K562 treated with DMSO at 1 percent for 24 hours (cell line): ENCODE data around the gene PPP1R26. TPM values are rescaled to one million over a fixed set of nuclear protein-coding genes. Genes with fewer than 3 reads are reported as not detected.

Experiments
- total RNA-seq: library from RNA; unstranded; fragments of 300-600 nt; gene quantifications from 2 replicates; pipeline ENCODE4 v1.2.3, GENCODE V29; 2022; ENCODE audit warnings: low read depth; ENCODE audit not compliant: insufficient read depth

The PPP1R26 gene, protein sequence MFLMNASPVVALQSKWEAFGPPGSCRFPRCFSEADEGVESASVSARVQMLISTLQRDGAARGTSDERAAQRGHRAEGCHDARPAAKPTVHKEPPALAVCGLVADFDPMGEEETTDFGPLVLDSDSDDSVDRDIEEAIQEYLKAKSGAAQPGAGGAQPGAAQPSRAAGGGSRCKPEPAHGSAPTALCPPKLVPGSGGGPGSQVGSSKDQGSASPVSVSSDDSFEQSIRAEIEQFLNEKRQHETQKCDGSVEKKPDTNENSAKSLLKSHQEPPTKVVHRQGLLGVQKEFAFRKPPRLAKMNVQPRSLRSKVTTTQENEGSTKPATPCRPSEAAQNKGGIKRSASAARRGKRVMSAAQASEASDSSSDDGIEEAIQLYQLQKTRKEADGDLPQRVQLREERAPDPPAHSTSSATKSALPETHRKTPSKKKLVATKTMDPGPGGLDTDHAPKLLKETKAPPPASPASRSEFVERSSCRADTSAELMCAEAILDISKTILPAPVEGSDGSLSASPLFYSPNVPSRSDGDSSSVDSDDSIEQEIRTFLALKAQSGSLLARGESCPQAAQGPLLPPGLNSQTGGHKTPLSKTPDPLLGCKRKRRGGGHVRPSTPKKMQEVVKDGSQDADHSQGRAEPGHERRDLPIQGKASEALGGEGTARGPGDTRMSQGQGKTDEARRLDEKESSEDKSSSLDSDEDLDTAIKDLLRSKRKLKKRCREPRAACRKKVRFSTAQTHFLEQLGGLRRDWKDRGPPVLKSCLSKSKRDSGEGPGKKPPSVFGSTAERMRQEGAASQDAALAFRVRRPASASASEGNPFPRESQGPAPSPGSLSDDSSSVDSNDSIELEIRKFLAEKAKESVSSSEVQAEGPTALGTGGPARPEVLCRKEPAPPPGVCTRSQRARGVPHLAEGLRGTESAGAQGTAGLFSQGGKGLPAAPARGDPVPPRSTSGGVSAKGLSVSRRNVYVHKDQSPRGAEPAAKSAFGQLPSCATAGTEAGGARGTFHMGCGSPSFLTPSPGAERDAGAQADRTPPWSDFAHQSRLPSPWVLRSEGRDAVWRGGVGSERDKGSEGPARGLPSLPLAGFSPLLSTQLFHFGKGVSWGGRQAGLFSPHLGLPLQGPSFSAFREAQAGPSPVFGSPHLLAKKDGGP (N-terminal part only)
- 23.7 and 28.9 TPM in 2 replicates for total RNA-seq

DNA sequence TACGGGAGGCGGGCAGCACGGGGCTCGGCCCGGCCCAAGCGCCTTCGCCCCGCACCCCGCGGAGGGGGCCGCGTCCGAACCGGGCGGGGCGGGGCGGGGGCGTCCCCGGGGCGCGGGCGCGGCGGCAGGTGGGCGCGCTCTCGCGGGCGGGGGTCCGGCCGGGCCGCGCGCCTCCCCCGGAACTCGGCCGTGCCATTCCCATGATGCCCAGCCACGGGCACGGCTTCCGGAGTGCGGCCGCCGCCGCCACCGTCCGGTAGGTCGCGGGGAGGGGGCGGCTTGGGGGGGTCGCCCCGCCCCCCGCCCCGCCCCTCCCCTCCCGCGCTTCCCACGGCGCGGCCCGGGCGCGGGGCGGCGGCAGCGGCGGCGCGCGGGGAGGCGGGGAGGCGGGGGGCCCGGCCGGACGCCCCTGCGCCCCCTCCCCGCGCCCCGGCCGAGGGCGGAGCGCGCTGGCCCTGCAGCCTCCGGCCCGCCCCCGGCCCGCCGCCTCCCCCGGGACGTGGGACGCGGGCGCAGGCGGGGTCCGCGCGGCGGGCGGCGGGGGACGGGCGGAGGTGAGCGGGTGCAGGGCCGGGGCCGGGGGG, at the start of gene PPP1R26:
Gene PPP1R26 (plus strand): TSS at position 314 of the 584 bp plus-strand sequence. CDS start 4,729 bp downstream, outside the sequence.

DNA sequence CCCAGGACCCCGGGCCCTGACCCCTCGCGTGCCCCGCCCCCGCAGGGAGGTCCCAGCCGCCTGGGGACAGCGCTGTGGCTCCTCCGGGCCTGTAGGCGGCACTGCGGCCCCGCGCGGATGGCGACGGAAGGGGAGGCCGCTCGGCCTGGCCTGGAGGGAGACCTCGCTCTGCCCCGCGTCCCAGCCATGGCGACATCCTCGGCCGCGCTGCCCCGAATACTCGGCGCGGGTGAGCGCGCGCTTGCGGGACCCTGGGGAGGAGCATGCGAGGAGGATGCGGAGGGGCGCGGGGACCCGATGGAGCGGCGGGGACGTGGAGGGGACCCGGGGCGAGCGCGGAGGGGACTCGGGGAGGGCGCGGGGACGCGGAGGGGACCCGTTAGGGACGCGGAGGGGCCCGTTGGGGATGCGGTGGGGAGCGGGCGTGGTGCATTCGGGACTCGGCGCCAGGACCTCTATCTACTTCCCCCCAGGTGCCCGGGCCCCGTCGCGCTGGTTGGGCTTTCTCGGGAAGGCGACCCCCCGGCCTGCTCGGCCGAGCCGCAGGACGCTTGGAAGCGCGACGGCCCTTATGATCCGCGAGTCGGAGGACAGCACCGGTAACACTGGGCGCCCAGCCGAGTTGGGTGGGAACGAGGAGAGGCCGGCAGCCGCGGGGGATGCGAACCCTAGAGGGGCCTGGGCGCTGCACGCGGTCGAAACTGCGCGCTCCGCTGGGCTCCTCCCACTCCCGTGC, 21.1 kb downstream of the PPP1R26 start, which contains the start of gene MRPS2:
Gene MRPS2 (plus strand): TSS at position 158 of the 736 bp plus-strand sequence. CDS start 29 bp downstream, at position 187.

DNA sequence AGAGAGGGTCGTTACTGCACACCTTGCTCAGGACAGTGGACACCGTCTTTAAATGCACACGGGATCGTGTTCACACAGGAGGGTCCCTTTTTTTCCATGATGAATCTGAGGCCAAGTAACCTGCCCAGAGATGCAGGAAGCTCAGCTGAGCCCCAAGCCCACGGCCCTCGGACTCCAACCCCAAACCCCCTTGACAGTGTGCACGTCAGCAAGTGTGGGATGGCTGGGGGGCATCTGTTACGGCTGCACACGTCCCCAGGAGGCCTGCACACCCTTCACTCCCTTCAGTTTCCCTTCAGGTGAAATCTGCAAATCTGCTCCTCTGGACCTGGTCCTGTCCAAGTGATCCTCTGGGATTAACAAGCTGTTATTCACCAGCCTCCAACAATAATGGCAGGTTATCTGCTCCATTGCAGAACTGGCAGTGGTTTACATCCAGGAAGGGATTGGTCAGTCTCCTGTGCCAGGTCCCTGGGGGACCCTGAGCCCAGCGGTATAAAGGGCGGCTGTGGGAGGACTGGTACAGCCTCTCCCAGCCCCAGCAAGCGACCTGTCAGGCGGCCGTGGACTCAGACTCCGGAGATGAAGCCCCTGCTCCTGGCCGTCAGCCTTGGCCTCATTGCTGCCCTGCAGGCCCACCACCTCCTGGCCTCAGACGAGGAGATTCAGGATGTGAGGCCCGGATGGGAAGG, 41.5 kb downstream of the PPP1R26 start, which contains the start of gene LCN1:
Gene LCN1 (plus strand): TSS at position 525 of the 692 bp plus-strand sequence. CDS start 58 bp downstream, at position 583.

Other genes starting within 250 kb of the PPP1R26 start
- gene MRPS2, start 20.9 kb downstream of the PPP1R26 start, total RNA-seq = 89.3 and 97.1 TPM in 2 replicates
- not detected in 2 replicates for gene LCN1, start 41.7 kb downstream of the PPP1R26 start, total RNA-seq
- not detected in 2 replicates for gene OBP2A, start 66.3 kb downstream of the PPP1R26 start, total RNA-seq
- gene PAEP, start 82.0 kb downstream of the PPP1R26 start, total RNA-seq = 1.4 and 2.1 TPM in 2 replicates
- not detected in 2 replicates for gene GLT6D1, start 159.8 kb downstream of the PPP1R26 start, total RNA-seq
- not detected in 2 replicates for gene LCN9, start 183.5 kb downstream of the PPP1R26 start, total RNA-seq
- gene SOHLH1, start 219.7 kb downstream of the PPP1R26 start, total RNA-seq = 0.81 TPM in 1 of 2 replicates, not detected in the other
- gene KCNT1, start 222.4 kb downstream of the PPP1R26 start, total RNA-seq = not detected in 2 replicates